ENCODE data around the gene APOL3.
"Not testable (repeated sequence)": the region's sequence is repeated elsewhere in the genome, so short reads cannot be mapped to it uniquely, and the experiment has no call there.

DNA sequence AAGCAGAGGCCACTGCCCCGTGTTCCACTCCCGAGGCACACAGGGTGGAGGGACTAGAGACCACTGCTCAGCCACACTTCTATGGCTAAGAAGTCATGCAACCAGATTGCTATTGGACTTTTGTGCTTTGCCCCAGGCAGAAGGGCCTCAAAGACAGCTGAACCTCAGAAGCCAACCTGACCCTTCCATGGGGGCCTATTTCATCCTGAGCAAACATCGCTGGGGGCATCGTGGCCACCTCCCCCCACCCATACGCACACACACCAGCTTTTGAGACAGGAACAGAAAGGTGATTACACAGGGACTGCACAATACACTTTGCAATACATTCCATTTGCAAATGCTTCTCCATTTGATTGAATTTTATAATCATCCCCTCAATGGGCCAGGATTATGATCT lies 45.0 kb upstream of the APOL3 start:
- TF ChIP-seq POLR2AphosphoS5 (IDR thresholded peaks at IDR 0.05; ENCODE audit: low read depth, low read length); TAF1 (IDR thresholded peaks at IDR 0.05; ENCODE audit: borderline replicate concordance, low read depth, low read length): not testable (repeated sequence)
